Endodermal cell (in vitro differentiated cells): ENCODE results near the gene ANKRD17. TPM values are rescaled to one million over a fixed set of nuclear protein-coding genes. Genes with fewer than 3 reads are reported as not detected.
A peak's percentile ranks its signal among the peaks of the same experiment; 100 is the strongest.
"Not testable (repeated sequence)": the region's sequence is repeated elsewhere in the genome, so short reads cannot be mapped to it uniquely, and the experiment has no call there.

Experiments
- DNase-seq: peaks from one replicate; pipeline ENCODE4 v3.0.0-alpha.2; 2017
- H3K27ac ChIP-seq: 2 replicates; pipeline ENCODE4 v1.5.1; 2013; ENCODE audit warnings: mild to moderate bottlenecking, low read depth, low read length, moderate library complexity
- H3K27me3 ChIP-seq: 2 replicates; pipeline ENCODE4 v1.6.1; 2013; ENCODE audit warnings: mild to moderate bottlenecking, low read length, moderate library complexity; ENCODE audit not compliant: insufficient read depth, control insufficient read depth, poor library complexity, severe bottlenecking
- H3K36me3 ChIP-seq: 2 replicates; pipeline ENCODE4 v1.7.0; 2013; ENCODE audit warnings: mild to moderate bottlenecking, low read length, moderate library complexity; ENCODE audit not compliant: control insufficient read depth, insufficient read depth
- H3K4me1 ChIP-seq: one replicate; pipeline ENCODE4 v1.7.0; 2013; ENCODE audit warnings: low read length; ENCODE audit not compliant: control insufficient read depth, insufficient read depth
- H3K4me3 ChIP-seq: 2 replicates; pipeline ENCODE4 v1.5.1; 2013; ENCODE audit warnings: mild to moderate bottlenecking, low read length, moderate library complexity
- H3K9ac ChIP-seq: 2 replicates; pipeline ENCODE4 v1.6.1; 2013; ENCODE audit warnings: mild to moderate bottlenecking, low read length, moderate library complexity; ENCODE audit not compliant: poor library complexity, severe bottlenecking; ENCODE audit errors: extremely low read depth
- H3K9me3 ChIP-seq: 2 replicates; pipeline ENCODE4 v1.6.1; 2013; ENCODE audit warnings: mild to moderate bottlenecking, low read length, moderate library complexity; ENCODE audit not compliant: control insufficient read depth
- H3K27ac Mint-ChIP-seq: 2 replicates; pipeline ENCODE4 v1.8.0; 2020; ENCODE audit warnings: mixed read lengths
- H3K27me3 Mint-ChIP-seq: 2 replicates; pipeline ENCODE4 v1.8.0; 2021; ENCODE audit warnings: mild to moderate bottlenecking, mixed read lengths; ENCODE audit not compliant: insufficient read depth
- H3K36me3 Mint-ChIP-seq: 2 replicates; pipeline ENCODE4 v1.8.0; 2020; ENCODE audit warnings: low read depth, mixed read lengths
- H3K4me1 Mint-ChIP-seq: 2 replicates; pipeline ENCODE4 v1.8.0; 2020; ENCODE audit warnings: mixed read lengths
- H3K4me3 Mint-ChIP-seq: 2 replicates; pipeline ENCODE4 v1.8.0; 2020; ENCODE audit warnings: mild to moderate bottlenecking, moderate library complexity, mixed read lengths
- H3K9me3 Mint-ChIP-seq: 2 replicates; pipeline ENCODE4 v1.8.0; 2020; ENCODE audit warnings: mild to moderate bottlenecking, mixed read lengths
- WGBS, 2 experiments: methylation state at CpG; one replicate each; pipeline versions ENCODE4 v1.1.5 to v1.1.7; 2013; ENCODE audit warnings: missing lambda C conversion rate in 2 of 2, mixed read lengths in 1 of 2; ENCODE audit not compliant: insufficient coverage in 1 of 2, insufficient read length in 1 of 2; 5-methylcytosine and 5-hydroxymethylcytosine counted together
- total RNA-seq, 2 donors: library from RNA; stranded (reverse); fragmentation: NEBNext Ultra II Directional in 1 of 2; extraction: Animal tissue kit (Norgen Biotek cat#: 25700) in 1 of 2; gene quantifications; 2 replicates in 1 of 2; 3 replicates in 1 of 2; pipeline ENCODE4 v1.2.1, GENCODE V29; 2021
- TF ChIP-seq, protein P1 (sequence below): fragments of 200-600 bp; sonication (generic); conservative IDR thresholded peaks from 2 replicates; pipeline ENCODE4 v1.5.0; 2021; ENCODE audit warnings: antibody characterized with exemption, mild to moderate bottlenecking

Gene ANKRD17
- total RNA-seq, 2 donors from 2014 or later, result 83.6 to 84.3 TPM

DNA sequence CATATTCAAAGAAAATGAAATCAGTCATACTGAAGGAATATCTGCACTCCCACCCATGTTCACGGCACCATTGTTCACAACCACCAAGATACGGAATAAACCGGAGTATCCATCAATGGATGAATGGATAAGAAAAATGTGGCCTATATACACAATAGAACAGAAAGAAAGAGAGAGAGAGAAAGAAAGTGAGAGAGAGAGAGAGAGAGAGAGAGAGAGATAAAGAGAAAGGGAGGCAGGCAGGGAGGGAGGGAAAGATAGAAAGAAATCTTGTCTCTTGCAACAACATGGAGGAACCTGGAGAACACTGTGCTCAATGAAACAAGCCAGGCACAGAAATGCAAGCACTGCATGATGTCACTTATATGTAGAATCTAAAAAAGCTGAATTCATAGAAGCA is 52.4 kb downstream of the ANKRD17 start:
- peaks cover 20% of the 10 kb centered on the region for H3K36me3 Mint-ChIP-seq
- no peaks in the 10 kb centered on the region for H3K4me1 ChIP-seq
- H3K36me3 ChIP-seq, result peaks cover 10% of the 10 kb centered on the region
- H3K9me3 ChIP-seq, result no peaks in the 10 kb centered on the region
- TF ChIP-seq, protein P1, sequence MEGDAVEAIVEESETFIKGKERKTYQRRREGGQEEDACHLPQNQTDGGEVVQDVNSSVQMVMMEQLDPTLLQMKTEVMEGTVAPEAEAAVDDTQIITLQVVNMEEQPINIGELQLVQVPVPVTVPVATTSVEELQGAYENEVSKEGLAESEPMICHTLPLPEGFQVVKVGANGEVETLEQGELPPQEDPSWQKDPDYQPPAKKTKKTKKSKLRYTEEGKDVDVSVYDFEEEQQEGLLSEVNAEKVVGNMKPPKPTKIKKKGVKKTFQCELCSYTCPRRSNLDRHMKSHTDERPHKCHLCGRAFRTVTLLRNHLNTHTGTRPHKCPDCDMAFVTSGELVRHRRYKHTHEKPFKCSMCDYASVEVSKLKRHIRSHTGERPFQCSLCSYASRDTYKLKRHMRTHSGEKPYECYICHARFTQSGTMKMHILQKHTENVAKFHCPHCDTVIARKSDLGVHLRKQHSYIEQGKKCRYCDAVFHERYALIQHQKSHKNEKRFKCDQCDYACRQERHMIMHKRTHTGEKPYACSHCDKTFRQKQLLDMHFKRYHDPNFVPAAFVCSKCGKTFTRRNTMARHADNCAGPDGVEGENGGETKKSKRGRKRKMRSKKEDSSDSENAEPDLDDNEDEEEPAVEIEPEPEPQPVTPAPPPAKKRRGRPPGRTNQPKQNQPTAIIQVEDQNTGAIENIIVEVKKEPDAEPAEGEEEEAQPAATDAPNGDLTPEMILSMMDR, result no peak
- H3K4me3 Mint-ChIP-seq, result no peak overlapping the region
- WGBS, 2 experiments, result 100% methylated on average over 3 of the region's 3 CpGs; no CpG with 5 or more reads in 1 of the 2 experiments
- H3K27me3 ChIP-seq, result no peaks in the 10 kb centered on the region
- no peak overlapping the region for H3K27ac ChIP-seq
- DNase-seq, result no peak
- H3K27me3 Mint-ChIP-seq, result no peaks in the 10 kb centered on the region
- no peak overlapping the region for H3K9ac ChIP-seq
- peak overlapping the region; percentile 9 for H3K27ac Mint-ChIP-seq
- H3K9me3 Mint-ChIP-seq, result peaks cover 1% of the 10 kb centered on the region
- H3K4me1 Mint-ChIP-seq, result peaks cover 16% of the 10 kb centered on the region
- no peak overlapping the region for H3K4me3 ChIP-seq

DNA sequence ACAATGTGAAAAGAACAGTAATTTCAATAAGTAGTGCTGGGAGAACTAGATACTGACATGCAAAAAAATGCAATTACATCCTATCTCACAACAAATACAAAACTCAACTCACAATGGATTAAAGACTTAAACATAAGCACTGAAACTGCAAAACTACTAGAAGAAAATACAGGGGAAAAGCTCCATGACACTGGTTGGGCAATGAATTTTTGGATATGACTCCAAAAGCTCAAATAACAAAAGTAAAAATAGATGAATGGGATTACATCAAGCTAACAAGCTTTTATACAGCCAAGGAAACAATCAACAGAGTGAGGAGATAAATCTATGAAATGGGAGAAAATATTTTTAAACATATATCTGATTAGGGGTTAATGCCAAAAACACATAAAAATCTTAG is 53.1 kb downstream of the ANKRD17 start:
- H3K27me3 Mint-ChIP-seq, result no peaks in the 10 kb centered on the region
- peaks cover 7% of the 10 kb centered on the region for H3K36me3 ChIP-seq
- no peak for DNase-seq
- peaks cover 1% of the 10 kb centered on the region for H3K9me3 Mint-ChIP-seq
- no peak overlapping the region for H3K4me3 Mint-ChIP-seq
- no peak overlapping the region for H3K27ac ChIP-seq
- no peak overlapping the region for H3K9ac ChIP-seq
- peaks cover 17% of the 10 kb centered on the region for H3K4me1 Mint-ChIP-seq
- peaks cover 18% of the 10 kb centered on the region for H3K36me3 Mint-ChIP-seq
- H3K9me3 ChIP-seq, result no peaks in the 10 kb centered on the region
- H3K27me3 ChIP-seq, result no peaks in the 10 kb centered on the region
- no peak overlapping the region for H3K4me3 ChIP-seq
- no peaks in the 10 kb centered on the region for H3K4me1 ChIP-seq
- H3K27ac Mint-ChIP-seq, result no peak overlapping the region
- TF ChIP-seq, protein P1, result no peak

DNA sequence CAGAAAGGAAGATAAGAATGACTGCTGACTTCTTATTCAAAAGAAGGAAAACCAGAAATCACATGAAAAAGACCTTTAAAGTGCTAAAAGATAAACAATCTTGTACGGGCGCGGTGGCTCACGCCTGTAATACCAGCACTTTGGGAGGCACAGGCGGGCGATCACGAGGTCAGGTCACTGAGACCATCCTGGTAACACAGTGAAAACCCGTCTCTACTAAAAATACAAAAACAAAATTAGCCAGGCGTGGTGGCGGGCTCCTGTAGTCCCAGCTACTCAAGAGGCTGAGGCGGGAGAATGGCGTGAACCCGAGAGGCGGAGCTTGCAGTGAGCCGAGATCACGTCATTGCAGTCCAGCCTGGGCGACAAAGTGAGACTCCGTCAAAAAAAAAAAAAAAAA is 54.6 kb downstream of the ANKRD17 start:
- H3K27ac ChIP-seq, H3K27ac Mint-ChIP-seq, H3K36me3 ChIP-seq, H3K27me3 Mint-ChIP-seq, H3K9me3 Mint-ChIP-seq, DNase-seq, H3K27me3 ChIP-seq, H3K4me1 ChIP-seq, H3K9ac ChIP-seq, H3K4me3 ChIP-seq, H3K9me3 ChIP-seq, H3K4me3 Mint-ChIP-seq: not testable (repeated sequence)
- 96 to 97% methylated on average over 5 to 16 of the region's 18 CpGs for WGBS, 2 experiments
- Mint-ChIP-seq H3K4me1 (peaks cover 24% of the 10 kb centered on the region), H3K36me3 (peaks cover 18% of the 10 kb centered on the region)

DNA sequence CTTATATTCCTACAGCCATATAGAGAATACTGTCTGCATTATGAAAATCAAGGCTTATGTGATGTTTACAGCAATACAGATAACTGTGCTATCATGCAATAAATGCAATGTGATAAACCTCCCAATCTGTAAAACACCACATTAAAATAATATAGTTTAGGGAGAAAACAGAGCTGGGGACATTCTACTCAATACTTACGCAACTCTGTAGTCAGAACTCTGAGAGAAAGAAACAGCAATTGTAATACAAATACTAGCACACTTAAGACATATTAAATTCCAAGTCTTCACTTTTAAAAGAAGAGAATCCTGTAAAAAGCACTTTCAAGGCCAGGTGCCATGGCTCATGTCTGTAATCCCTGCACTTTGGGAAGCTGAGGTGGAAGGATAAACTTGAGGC is 61.4 kb downstream of the ANKRD17 start:
- no peaks in the 10 kb centered on the region for H3K27me3 Mint-ChIP-seq
- Histone ChIP-seq H3K27me3 (no peaks in the 10 kb centered on the region), H3K9ac (no peak overlapping the region), H3K4me1 (no peaks in the 10 kb centered on the region), H3K4me3 (no peak overlapping the region), H3K9me3 (no peaks in the 10 kb centered on the region), H3K27ac (no peak overlapping the region), H3K36me3 (peaks cover 6% of the 10 kb centered on the region)
- peaks cover 16% of the 10 kb centered on the region for H3K4me1 Mint-ChIP-seq
- H3K27ac Mint-ChIP-seq, result no peak overlapping the region
- 93% methylated on average over 1 of the region's 1 CpG; no CpG with 5 or more reads in 1 of the 2 experiments for WGBS, 2 experiments
- no peak overlapping the region for H3K4me3 Mint-ChIP-seq
- no peaks in the 10 kb centered on the region for H3K36me3 Mint-ChIP-seq
- DNase-seq, result no peak
- H3K9me3 Mint-ChIP-seq, result no peaks in the 10 kb centered on the region
- TF ChIP-seq, protein P1, result no peak
